Measurements from ENCODE around the gene CTBS. TPM values are rescaled to one million over a fixed set of nuclear protein-coding genes. Genes with fewer than 3 reads are reported as not detected.

CTBS gene
- total RNA-seq, 1 experiment from 2014 or later, result 47.7 TPM

- intact Hi-C loops (cut with micrococcal nuclease; ENCODE audit: unreplicated experiment), result loop anchor here (5.0 kb wide), 1 partner anchor 99 kb away; no protein-coding TSS in a partner anchor
- no peaks in the 10 kb centered on the region for H3K27me3 ChIP-seq (ENCODE audit: control insufficient read depth, insufficient read depth, low read length)
- peaks cover 37% of the 10 kb centered on the region for H3K36me3 ChIP-seq (ENCODE audit: control insufficient read depth, insufficient read depth, low read length)
- BruUV-seq (replicated peaks), result no TSS peak
- ATAC-seq (no peak), DNase-seq (ENCODE audit: low read depth, low spot score) (no peak)
- no peaks in the 10 kb centered on the region for H3K9me3 ChIP-seq (ENCODE audit: control insufficient read depth, insufficient read depth, low read depth, low read length)
- in situ Hi-C loops (cut with HindIII; ENCODE audit: low pct_unique_long_range_greater_than_20kb, low sequenced_read_pairs), result no loop called here
- POLR2A ChIA-PET, result interaction anchor here (1.5 kb wide), 1 partner anchor 100 kb away, joined by 6 read pairs; no protein-coding TSS in a partner anchor
- peaks cover 39% of the 10 kb centered on the region for H3K4me1 ChIP-seq (ENCODE audit: control insufficient read depth, insufficient read depth, low read length)
- TF ChIP-seq, protein P1, sequence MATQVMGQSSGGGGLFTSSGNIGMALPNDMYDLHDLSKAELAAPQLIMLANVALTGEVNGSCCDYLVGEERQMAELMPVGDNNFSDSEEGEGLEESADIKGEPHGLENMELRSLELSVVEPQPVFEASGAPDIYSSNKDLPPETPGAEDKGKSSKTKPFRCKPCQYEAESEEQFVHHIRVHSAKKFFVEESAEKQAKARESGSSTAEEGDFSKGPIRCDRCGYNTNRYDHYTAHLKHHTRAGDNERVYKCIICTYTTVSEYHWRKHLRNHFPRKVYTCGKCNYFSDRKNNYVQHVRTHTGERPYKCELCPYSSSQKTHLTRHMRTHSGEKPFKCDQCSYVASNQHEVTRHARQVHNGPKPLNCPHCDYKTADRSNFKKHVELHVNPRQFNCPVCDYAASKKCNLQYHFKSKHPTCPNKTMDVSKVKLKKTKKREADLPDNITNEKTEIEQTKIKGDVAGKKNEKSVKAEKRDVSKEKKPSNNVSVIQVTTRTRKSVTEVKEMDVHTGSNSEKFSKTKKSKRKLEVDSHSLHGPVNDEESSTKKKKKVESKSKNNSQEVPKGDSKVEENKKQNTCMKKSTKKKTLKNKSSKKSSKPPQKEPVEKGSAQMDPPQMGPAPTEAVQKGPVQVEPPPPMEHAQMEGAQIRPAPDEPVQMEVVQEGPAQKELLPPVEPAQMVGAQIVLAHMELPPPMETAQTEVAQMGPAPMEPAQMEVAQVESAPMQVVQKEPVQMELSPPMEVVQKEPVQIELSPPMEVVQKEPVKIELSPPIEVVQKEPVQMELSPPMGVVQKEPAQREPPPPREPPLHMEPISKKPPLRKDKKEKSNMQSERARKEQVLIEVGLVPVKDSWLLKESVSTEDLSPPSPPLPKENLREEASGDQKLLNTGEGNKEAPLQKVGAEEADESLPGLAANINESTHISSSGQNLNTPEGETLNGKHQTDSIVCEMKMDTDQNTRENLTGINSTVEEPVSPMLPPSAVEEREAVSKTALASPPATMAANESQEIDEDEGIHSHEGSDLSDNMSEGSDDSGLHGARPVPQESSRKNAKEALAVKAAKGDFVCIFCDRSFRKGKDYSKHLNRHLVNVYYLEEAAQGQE (IDR thresholded peaks at IDR 0.05; ENCODE audit: insufficient read depth in 1 of 2, low read depth in 2 of 2, low read length in 1 of 2), result no peak
- TF ChIP-seq, protein P2, sequence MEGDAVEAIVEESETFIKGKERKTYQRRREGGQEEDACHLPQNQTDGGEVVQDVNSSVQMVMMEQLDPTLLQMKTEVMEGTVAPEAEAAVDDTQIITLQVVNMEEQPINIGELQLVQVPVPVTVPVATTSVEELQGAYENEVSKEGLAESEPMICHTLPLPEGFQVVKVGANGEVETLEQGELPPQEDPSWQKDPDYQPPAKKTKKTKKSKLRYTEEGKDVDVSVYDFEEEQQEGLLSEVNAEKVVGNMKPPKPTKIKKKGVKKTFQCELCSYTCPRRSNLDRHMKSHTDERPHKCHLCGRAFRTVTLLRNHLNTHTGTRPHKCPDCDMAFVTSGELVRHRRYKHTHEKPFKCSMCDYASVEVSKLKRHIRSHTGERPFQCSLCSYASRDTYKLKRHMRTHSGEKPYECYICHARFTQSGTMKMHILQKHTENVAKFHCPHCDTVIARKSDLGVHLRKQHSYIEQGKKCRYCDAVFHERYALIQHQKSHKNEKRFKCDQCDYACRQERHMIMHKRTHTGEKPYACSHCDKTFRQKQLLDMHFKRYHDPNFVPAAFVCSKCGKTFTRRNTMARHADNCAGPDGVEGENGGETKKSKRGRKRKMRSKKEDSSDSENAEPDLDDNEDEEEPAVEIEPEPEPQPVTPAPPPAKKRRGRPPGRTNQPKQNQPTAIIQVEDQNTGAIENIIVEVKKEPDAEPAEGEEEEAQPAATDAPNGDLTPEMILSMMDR (IDR thresholded peaks at IDR 0.05), result no peak
- TF ChIP-seq POLR2AphosphoS5 (IDR thresholded peaks at IDR 0.05; ENCODE audit: low read depth, low read length), result no peak
- H3K4me3 ChIP-seq (ENCODE audit: low read depth in 2 of 2, low read length in 2 of 2), result no peak overlapping the region
- no peak overlapping the region for H3K27ac ChIP-seq (ENCODE audit: low read length)
- CTCF ChIA-PET, result no interaction called here
Measured at GRCh38 chr1:84502927-84503326, 71.3 kb downstream of the CTBS start.

Other genes with a start within 250 kb of the CTBS start
- gene DNASE2B, start 176.0 kb downstream of the CTBS start, total RNA-seq (2021; ENCODE audit: unreplicated experiment), result not detected
- 73.0 TPM for gene RPF1, start 95.2 kb downstream of the CTBS start, total RNA-seq (2021; ENCODE audit: unreplicated experiment)
- gene SPATA1, start 68.1 kb downstream of the CTBS start, total RNA-seq (2021; ENCODE audit: unreplicated experiment), result 5.0 TPM
- 283 TPM for gene GNG5, start 67.9 kb downstream of the CTBS start, total RNA-seq (2021; ENCODE audit: unreplicated experiment)
- gene SSX2IP, start 116.0 kb upstream of the CTBS start, total RNA-seq (2021; ENCODE audit: unreplicated experiment), result 81.8 TPM

Data from Panc1 (cell line).